ENCODE results near the gene PHF10.
"Not testable (repeated sequence)": the region's sequence is repeated elsewhere in the genome, so short reads cannot be mapped to it uniquely, and the experiment has no call there.

Gene PHF10

GRCh38 chr6:169724494-169725124 is at the start of gene PHF10:
Gene PHF10 (minus strand): TSS chr6:169724500. CDS start chr6:169723931, 569 bp downstream.
- peak; percentile 32 for DNase-seq (ENCODE audit: low read depth)

GRCh38 chr6:169766921-169767736 is 42.8 kb upstream of the PHF10 start:
- no peak for DNase-seq (ENCODE audit: low read depth)

DNA sequence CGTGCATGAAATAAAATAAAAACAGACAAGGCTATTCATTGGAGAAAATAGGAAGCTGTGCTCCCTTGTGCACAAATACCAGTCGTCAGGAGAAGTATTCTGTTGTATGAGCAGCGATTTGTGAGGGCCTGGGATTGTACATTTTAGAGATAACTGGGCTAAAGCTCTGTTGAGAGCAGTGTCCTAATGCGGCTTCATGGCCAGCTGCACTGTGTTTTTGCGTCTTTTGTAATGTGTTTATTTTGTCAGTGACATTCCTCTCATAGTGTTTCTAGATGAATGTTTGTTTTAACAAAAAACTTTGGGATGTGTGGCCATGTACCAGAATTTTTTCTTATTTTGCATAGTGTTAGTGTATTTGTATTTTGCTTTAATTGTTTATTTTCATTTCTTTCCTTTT is 41.9 kb upstream of the PHF10 start:
- peak; percentile 28 for DNase-seq (ENCODE audit: low read depth)

DNA sequence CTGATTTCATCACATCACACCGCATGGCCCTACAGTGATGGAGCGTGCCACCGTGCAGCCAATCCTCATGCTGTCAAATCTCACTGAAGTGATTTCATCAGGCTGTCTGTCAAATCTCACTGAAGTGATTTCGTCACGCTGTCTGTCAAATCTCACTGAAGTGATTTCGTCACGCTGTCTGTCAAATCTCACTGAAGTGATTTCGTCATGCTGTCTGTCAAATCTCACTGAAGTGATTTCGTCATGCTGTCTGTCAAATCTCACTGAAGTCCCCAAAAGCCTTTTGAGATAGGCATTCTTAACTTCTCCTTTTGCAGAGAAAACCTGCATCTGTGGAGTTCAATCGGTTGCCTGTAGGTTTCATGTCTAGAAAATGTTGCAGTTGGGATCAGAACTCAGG is 41.5 kb upstream of the PHF10 start:
- not testable (repeated sequence) for DNase-seq (ENCODE audit: low read depth)

- DNase-seq (ENCODE audit: low read depth) = no peak
Measured at GRCh38 chr6:169763881-169764280, 39.6 kb upstream of the PHF10 start.

DNA sequence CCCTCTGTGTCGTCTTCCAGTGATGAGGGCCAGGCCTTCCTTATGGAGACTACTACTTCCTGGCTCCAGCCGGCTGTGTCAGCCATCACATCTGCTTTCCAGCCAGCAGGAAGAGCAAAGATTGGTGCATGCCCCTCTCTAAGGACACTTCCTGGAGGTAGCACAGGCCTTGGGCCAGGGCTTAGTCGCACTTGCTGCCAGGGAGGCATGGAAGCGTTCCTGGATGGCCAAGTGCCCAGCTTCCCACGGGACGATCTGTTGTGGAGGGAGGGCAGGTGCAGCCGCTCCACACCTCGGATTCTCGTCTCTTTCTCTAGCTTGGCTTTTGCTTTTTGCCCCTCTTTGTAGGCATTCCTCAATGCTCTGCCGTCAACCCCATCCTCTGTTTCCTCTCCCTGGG is 39.0 kb upstream of the PHF10 start:
- DNase-seq (ENCODE audit: low read depth) = no peak

- DNase-seq (ENCODE audit: low read depth) = no peak
Measured at GRCh38 chr6:169755162-169755561, 30.9 kb upstream of the PHF10 start.

DNA sequence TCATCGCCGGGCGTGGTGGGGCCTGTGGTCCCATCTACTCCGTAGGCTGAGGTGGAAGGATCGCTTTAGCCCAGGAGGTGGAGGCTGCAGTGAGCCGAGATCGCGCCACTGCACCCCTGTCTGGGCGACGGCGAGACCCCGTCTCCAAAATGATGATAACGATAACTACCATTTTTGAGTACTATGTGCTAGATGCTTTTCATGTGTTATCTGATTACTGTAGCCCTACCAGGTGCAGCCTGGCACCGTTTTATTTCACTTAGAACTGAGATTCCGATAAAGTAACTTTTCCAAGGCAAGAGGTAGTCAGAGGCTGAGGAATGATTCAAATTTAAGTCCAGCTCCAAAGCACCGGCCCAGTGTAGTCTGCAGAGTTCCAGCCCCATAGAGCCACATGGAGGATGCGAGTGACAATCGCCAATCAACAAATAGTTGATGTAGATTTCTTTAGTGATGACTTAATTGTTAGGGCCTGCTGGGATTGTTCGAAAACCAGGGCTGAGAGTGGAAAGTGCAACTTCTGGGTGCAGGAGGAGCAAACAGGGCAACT is 27.8 kb upstream of the PHF10 start:
- peak; percentile 20 for DNase-seq (ENCODE audit: low read depth)

- DNase-seq (ENCODE audit: low read depth) = peak; percentile 93
Measured at GRCh38 chr6:169751242-169752073, 27.2 kb upstream of the PHF10 start, which contains the start of the genes DYNLT2 and ERMARD. Gene DYNLT2 (minus strand): TSS chr6:169751572. CDS start chr6:169751458, 114 bp downstream. Gene ERMARD (plus strand): TSS chr6:169751622. CDS start chr6:169751658, 36 bp downstream.

GRCh38 chr6:169746556-169746955 is 22.3 kb upstream of the PHF10 start:
- no peak for DNase-seq (ENCODE audit: low read depth)

DNA sequence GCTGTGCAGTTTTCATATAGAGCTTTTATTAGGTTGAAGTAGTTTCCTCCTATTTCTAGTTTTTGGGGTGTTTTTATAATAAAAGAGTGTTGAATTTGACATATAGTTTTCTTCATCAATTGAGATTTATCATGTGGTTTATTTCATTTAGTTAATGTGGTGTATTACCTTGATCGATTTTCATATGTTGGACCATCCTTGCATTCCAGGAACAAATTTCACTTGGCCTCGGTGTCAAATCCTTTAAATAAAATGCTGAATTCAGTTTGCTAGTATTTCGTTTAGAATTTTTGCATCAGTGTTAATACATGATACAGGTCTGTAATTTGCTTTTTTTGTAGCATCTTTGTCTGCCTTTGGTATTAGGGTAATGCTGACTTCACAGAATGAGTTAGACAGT is 21.1 kb upstream of the PHF10 start:
- DNase-seq (ENCODE audit: low read depth) = no peak

DNA sequence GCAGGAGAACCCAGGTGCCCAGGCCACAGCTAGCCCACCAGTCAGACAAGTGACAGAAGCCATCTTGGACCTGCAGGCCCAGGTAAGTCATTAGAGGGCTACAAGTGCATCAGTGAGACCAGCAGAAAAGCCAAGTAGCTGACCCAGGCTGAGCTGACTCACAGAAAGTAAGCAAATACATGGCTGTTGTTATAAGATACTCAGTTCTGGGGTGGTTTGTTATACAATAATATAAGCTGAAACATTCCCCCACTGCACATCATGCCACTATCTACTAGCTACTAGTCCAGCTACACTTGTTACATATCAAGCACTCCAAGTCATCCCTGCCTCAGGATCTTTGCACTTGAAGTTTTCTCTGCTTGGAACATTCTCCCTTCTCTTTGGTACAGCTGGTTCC is 17.0 kb upstream of the PHF10 start:
- no peak for DNase-seq (ENCODE audit: low read depth)

DNA sequence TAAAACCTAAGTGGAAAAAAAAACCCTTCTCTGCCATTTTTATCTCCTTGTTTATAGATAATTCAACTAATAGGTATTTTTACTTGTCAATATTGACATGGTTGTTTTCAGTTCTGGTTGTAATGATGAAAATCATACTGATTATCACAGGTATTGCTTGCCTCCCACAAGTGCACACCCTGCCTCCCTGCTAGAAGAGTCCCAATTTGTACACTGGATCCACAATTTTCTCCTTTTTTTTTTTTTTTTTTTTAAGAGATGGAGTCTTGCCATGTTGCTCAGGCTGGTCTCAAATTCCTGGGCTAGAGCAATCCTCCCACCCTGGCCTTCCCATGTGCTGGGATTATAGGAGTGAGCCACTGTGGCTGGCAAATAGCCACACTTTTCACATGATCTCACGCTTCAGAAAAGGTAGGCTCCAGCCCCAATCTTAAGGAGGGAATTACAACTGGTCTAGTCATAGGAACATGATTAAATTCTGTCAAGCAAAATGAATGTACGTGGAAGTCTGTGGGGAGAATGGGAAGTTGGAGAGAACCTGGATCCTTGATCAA is 14.8 kb upstream of the PHF10 start:
- DNase-seq (ENCODE audit: low read depth) = no peak

DNA sequence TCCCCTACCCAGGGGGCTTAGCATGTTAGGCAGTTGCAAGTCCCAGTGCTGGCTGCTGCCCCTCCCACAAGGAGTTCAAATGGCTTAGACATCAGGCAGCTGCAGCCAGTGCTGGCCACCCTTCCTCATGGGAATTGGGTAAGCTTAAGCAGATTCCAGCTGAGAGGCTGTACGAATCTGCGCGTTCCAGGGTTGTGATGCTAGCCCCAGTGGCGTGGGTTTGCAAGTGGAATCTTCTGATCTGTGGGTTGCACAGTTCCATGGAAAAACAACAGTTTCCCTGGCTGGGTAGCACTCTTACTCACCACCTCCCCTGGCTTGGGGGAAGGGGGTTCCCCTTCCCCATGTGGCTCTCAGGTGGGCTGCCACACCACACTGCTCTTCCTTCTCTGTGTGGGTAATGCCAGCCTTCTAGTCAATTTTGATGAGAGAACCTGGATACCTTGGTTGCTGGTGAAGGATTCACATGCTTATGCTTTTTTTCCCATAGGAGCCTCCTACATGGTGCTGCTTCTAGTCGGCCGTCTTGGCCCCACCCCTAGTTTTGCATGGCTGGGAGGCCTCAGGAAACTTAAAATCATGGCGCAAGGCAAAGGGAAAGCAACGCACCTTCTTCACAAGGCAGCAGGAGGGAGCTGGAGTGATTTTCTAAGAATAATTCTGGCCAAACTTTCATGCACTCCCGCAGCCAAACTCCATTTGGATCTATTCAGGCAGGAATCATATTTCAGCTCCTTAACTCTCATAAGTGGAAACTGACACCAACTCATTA is 14.1 kb upstream of the PHF10 start:
- no peak for DNase-seq (ENCODE audit: low read depth)

- DNase-seq (ENCODE audit: low read depth) = no peak
Measured at GRCh38 chr6:169729961-169730360, 5.7 kb upstream of the PHF10 start.

DNA sequence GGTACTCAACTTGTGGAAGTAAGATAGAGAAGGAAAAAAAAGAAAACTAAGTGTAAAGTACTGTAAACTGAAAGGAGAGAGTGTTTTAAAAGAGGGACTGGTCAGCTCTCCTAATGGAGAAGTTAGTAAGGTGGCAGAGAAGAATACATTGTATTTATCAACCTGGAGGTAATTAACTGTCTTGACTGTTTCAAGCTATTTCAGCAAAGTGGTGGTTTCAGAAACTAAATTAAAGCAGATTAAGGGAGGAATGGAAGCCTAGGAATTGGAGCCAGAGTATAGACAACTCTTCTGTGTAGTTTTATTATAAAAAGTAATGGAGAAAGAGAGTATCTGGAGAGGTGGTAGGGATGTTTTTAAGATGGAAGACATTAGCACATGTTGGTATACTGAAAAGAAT is 2.7 kb upstream of the PHF10 start:
- DNase-seq (ENCODE audit: low read depth) = no peak

- no peak for DNase-seq (ENCODE audit: low read depth)
Measured at GRCh38 chr6:169726049-169726400, 1.7 kb upstream of the PHF10 start.

DNA sequence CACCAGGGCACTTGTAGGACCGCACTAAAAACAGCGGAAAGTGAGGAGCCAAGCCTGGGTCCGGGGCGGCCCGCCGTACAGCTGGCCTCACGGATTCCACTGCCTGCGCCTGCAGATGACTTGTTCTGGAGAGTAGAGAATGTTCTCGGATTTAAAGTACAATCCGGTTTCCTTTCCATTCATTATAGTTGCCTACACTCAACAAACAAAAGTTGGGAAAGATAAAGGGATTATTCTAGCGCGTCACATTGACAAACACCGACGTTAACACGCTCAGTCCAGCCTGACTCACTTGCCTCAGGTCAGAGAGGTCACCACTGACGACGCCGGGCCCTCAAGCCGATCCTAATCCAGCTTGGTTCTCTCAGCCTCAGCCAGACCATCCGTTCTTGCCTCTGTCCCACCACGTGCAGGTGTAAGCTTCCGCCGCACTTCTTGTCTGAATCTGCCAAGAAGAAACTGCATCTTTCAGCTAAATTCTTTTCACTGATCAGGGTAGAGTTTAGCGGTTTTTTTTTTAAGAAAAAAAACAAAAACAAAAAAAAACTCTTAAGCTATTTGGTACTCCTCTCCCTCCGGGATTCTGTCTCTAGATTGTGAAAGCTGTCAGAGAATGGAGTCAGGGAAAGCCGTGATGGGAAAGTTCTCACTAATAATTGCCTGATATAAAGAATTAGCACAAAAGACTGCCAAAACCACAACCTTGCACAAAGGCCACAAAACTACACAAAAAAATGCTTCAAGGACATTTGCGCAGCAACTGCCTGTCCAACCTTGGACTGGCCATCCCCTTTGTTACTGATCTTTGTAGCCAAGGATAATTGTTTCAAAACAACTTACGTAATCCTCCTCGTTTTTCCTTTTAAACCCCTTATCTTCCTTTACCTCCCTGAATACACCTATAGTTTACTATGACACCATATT is 1.1 kb upstream of the PHF10 start:
- peak; percentile 70 for DNase-seq (ENCODE audit: low read depth)

DNA sequence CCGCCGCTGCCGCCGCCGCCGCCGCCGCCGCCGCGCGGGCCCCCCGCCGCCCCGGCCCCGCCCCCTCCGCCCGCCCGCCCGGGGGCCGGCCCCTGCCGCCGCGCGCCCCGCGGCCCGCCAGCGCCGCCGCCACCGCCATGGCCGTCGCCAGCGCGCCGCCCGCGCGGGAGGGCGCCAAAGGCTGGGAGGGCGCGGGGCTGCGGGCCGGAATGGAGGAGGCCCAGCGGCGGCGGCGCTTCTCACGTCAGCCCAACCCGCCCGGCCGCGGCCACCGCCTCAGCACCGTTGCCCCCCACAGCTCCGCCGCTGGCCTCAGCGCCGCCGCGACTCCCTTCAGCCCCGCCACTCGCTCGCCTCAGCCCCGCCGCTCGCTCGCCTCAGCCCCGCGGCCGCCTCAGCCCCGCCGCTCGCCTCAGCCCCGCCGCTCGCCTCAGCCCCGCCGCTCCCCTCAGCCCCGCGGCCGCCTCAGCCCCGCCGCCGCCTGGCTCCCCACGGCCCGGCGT is 258 bp downstream of the PHF10 start:
- DNase-seq (ENCODE audit: low read depth) = peak; percentile 38
